Measurements from ENCODE around the gene LGALS3BP.

GRCh38 chr17:78939615-78940014 lies 40.1 kb downstream of the LGALS3BP start:
- TF ChIP-seq CTCF (IDR thresholded peaks at IDR 0.05): no peak
- no peak for TF ChIP-seq POLR2A (IDR thresholded peaks at IDR 0.05)

Data from tibial nerve (tissue), 3 donors.